Anterior cingulate cortex (tissue), 58 donors: ENCODE data around the gene SOX6.

Source experiments
- DNase-seq, 58 donors: peaks; one replicate each; lab custom pipeline; 2025; lab: John Stamatoyannopoulos, UW

The SOX6 gene

DNA sequence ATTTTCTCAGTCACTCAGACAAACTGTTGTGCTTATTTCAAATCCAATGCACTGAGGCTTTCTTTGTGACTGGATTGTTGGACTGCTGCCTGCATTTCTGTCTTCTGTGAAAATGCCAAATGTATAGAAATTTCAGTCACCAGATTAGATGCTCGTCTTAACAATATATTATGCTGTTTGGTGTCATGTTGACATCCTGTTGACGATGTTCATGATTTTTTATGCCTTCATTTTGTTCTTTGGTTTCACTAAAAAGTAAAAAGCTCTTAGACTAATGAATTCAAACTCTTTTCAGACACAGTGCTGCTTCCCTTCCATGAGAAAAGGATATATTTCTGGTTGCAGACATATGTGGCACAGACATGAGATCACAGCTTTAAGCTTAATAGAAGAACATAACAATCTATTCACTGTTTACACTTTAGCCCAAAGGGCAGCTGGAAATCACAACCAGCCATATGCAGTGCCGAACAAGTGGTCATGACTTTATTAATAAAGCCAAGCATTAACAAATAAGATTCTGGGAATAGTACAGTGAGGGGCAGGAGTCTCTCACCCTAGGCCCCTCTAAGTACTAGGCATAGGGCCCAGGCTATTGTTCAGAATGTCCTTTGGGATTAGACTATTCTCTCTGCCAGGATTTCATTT, 9.4 kb upstream of the SOX6 start:
- DNase-seq, result peak in 2 of 58 donors; percentile 0 to 37

DNA sequence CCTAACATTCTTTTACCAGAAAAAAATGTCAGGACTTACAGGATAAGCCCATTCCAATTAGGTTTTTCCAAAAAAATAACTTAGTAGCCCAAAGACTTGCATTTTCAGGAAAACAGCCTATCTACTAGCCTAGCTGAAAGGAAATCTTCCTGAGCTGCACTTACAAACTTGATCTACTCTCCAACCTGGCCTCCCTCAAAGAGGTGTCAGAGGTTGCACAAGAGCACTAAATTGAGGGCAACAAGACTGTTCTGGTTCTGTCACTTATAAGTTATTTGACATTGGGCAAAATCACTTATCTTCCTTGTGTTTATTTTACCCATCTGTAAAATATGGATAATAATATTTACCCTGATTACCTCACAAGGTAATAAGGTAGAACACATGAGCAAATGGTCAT, 7.9 kb upstream of the SOX6 start:
- DNase-seq, result no peak

DNA sequence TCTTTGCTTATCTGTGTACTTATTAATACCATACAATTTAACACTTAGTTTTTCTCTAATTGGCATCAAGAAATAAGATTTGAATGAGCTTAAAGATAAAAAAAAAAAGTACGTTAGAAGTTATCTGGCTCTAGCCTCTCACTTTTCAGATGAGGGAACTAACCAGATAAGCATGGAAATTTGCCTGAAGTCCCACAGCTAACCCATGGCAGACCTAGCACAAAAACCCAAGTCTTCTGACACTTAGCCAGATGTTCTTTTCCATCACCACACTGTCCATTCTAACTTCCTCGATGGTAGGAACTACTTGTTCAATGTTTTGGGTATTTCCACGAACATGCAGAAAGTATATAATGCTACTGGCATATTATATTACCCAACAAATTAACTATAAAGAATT, 7.4 kb upstream of the SOX6 start:
- DNase-seq, result no peak

DNA sequence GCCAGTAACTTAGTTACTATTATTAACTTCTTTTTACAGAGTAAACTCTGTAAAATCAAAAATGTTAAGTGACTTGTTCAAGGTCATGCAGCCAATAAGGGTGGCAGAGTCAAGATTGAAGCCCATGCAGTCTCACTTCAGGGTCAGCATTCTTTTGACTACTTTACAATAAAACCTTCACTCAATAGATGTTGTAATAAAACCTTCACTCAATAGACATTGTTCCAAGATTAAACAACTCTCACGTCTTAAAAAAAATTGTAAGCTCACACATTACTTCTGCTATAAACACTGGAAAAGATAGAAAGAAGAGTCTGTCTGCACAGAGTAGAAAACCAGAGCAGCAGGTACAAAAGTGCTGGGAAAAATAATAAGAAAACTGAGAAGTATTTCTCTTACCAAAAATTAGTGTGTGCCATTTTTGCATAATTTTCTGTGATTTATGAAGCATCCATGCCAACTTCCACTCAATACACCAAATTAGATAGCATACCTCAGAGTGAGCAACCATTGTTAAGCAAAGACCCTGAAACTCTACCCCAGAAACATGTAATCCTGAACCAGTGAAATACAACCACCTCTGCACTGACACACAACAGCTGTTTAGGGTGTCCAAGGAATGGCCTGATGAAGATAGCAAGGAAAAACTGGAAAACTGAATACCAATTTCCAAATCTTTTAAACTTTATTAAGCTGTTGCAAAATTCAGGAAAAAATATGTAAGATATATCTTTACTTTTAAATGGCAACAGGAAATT, 4.9 kb upstream of the SOX6 start:
- DNase-seq, result no peak

DNA sequence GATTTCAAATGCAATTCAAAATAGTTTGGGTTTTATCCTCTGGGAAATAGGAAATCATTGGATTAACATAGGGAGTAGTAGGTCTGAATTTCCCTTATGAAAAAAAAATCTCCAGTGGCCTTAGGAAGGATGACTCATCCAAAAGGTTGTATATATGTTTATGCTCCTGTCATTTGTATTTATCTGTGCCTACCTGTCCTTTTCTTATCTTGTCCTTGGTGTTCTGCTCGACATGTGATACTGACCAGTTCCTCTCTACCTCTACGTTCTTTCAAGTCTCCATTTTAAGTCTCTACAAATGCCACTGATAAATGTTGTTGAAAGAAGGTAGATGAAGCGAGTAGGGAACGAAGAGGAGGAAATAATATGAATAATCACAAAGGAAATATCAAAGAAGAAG, 3.0 kb upstream of the SOX6 start:
- DNase-seq, result no peak

- no peak for DNase-seq
Observed at GRCh38 chr11:16358726-16359125, 2.4 kb upstream of the SOX6 start.

- DNase-seq, result no peak
Observed at GRCh38 chr11:16357775-16358174, 1.4 kb upstream of the SOX6 start.

DNA sequence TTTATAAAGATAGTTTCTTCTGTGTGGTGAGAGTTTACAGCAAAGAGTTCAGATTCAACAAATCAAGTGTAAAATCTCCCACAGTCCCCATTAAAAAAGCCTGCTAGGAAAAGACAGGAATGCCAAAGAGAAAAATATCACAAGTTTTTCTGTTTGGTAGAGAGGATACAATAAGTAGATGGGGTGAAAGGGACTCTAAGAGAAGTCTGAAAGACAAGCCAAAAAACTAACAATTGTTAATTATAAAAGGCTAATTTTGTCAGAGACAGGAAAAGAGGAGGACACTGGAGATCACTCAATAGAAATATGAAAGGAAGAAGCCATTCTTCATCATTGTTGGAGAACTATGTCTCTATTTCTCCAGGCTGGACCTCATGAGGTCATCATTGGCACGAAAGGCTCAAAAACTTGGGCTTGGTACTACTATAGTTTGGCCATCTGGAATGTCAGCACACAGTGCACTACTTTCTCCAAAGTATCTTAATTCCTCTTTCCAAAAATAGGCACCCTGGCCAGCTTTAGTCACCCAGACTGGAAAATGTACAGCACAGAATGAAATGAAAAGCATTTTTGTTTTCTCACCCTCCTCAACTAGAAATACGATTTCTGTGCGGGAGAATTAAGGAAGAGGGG, 531 bp upstream of the SOX6 start:
- peak in 19 of 58 donors; percentile 1 to 48 (median 6) for DNase-seq

DNA sequence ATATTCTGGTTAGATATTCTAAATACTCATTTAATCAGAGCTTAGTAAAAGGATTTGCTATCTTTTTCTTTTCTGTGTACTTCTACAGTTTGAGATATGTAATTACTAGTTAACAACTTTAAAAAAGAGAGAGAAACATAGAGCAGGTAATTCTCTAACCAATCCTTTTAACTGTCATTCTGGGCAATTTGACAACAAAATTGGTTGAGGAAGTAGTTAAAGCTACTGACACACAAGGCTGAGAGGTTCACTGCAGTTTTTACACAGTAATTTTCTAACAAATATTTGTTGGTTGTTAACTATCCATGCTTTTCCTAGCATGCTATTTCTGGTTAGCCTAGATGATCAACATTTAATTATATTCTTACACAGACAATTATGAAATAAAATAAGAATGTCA, 3.6 kb downstream of the SOX6 start:
- no peak for DNase-seq

GRCh38 chr11:16350125-16350524, 6.2 kb downstream of the SOX6 start:
- no peak for DNase-seq

GRCh38 chr11:16347928-16348685, 8.2 kb downstream of the SOX6 start:
- DNase-seq, result no peak

- no peak for DNase-seq
Observed at GRCh38 chr11:16346975-16347374, 9.4 kb downstream of the SOX6 start.

DNA sequence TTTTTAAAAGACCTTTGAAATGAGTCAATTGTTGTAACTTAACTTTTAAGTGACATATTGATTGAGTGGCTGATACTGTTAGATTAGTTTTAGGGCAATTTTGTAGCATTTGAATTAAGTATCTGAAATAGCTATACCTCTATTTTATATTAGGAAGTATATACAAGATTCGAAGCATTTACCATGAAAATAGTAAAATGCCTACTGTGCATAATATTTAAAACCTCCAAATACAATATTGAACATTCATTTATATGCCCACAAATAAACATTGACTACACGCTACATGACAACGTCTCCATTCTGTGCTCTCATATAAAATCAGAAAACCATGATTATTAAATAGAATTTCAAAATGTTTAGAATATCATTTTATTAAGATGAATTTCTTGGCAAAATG, 14.5 kb downstream of the SOX6 start:
- DNase-seq, result no peak

GRCh38 chr11:16338393-16338792, 18.0 kb downstream of the SOX6 start:
- no peak for DNase-seq

DNA sequence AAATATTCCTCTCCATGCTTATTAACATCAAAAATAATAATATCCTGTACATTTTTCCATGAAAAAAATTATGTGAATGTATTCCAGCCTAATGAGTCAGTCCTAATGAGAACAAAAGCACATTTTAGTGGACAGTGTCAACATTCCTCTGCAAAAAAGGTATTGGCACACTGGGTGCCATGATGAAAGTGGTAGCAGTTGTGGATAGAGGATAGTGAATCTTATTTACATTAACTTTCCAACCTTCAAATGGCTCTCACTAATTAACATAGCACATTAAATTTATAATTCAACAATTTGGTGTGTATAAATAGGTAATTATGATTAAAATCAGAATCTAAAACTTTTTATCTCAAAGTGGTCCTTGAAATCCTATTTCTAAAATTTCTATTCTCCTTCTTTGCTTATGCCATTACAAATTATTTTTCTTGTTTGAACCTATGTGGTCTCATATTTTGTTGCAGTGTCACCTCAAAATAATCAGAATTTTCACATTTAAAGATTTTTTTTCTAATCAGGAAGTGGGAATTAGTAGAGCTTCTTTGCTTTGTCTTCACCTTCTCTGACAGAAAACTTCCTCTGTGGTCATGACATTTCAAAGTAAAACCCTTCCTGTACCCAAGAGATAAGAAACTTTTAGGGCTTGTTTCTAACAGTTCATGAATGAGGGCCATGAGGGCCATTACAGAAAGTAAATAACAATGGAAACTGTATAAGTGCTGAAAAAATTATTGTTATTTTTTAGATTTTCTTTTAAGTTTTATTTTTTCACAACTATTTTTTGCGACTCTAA, 18.7 kb downstream of the SOX6 start:
- DNase-seq, result no peak

DNA sequence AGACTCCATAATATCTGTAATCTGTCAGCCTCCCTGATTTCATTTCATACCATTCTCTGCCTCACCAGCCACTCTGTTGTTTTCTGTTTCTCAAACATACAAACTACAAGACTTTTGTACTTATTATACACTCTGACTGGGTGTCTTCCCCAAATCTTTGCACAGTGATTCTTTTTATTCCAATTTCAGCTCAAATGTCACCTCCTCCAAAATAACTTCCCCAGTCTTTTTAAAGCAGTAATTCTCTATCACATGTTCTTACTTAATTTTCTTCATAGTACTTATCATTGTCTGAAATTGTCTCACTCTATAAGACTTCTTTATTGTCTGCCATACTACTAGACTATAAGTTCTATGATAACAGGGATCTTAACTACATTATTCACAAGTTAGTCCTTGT, 19.6 kb downstream of the SOX6 start:
- DNase-seq, result no peak

DNA sequence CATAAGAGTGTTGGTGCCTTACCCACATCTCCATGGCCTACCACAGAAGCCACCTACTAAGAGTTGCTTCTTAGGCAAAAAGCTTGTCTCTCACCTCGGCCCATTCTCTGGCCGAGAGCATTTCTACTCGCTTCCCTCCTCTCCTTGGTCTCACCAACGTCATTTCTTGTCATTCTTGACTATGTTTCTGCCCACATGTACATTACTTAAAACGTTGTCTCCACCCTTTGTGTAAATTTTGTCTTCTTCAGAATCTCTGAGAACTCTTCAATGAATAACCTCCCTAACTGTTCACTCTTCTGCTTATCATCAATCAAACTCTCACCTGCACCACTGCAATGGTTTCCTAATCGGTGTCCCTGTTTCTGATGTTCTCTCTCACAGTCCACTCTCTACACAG, 20.1 kb downstream of the SOX6 start:
- DNase-seq, result no peak

GRCh38 chr11:16335236-16335962, 20.9 kb downstream of the SOX6 start:
- DNase-seq, result no peak

- no peak for DNase-seq
Observed at GRCh38 chr11:16326679-16327297, 29.6 kb downstream of the SOX6 start.
